HG03575 (cell line): ENCODE results near the gene RABGEF1.
"Not testable (repeated sequence)": the region's sequence is repeated elsewhere in the genome, so short reads cannot be mapped to it uniquely, and the experiment has no call there.

ENCODE experiments used
- ATAC-seq: cut with Tn5 transposase; IDR thresholded peaks from one replicate; pipeline ENCODE4 v1.9.1; 2021; ENCODE audit not compliant: unreplicated experiment, insufficient number of reproducible peaks, low FRiP score; ENCODE audit errors: extremely low read depth

RABGEF1 gene

DNA sequence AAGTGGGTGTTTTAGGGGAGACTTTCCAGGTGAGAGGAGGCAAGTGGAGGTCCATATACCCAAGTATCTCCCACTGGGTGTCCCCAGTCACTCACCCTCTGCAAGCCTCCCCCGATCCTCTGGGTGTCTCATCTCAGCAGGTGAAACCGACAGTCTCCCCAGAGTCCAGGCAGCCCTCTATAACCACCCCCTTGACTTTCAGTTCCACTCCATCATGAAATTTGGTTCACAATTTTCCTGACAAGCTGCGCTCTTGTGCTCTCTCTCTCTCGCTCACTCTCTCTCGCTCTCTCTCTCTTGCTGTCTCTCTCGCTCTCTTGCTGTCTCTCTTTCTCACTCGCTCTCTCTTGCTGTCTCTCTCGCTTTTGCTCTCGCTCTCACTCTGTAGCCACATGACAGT is 8.1 kb upstream of the RABGEF1 start:
- ATAC-seq, result no peak

DNA sequence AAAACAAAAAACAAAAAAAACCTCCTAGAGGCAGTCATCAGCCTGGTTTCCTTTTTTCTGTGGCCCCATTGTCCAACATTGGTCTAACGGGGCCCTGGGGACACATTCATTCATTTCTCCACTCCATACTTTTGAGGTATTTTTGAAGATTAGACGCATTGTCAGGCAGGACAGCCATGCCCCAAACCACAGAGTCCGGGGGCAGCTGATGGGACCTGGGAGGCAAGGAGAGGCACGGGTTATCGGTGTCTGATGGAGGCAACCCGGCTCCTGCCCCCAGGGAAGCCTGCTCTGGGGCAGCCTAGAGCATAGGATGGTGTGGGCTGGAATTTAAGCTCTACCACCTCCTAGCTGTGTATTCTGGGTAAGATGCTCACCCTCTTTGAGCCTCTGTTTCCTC is 6.5 kb upstream of the RABGEF1 start:
- no peak for ATAC-seq

DNA sequence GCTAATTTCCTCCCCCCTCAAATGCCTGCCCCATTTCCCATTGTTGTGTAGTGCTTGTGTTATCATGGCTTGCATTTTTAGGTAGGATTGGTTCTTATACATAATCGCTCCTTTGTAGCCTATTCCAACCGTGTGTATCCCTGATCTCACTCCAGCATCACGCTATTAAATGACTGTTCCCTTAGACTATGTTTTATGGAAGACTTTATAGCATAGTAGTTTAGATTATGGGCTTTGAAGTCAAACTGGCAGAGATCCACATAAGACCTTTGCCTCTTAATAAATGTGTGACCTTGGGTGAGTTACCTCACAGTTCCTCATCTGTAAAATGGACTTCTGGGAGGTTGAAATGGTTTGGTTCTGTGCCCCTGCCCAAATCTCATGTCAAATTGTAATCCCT is 5.4 kb upstream of the RABGEF1 start:
- no peak for ATAC-seq

DNA sequence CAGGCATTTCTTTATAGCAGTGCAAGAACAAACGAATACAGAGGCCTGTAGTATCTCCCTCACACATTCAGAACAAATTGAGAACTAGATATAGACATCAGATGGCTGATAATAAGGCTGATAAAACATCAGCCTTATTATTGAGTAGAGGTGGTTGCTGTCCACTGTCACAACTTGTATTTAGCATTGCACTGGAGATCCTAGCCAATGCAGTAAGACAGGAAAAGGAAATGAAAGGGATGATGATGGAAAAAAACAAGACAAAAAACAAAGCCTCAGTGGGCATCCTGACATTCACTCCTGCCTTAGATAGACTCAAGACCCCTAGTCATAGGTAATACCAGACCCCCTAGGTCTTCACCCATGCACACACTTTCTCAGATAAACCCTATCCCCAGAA is 4.7 kb upstream of the RABGEF1 start:
- ATAC-seq, result no peak

DNA sequence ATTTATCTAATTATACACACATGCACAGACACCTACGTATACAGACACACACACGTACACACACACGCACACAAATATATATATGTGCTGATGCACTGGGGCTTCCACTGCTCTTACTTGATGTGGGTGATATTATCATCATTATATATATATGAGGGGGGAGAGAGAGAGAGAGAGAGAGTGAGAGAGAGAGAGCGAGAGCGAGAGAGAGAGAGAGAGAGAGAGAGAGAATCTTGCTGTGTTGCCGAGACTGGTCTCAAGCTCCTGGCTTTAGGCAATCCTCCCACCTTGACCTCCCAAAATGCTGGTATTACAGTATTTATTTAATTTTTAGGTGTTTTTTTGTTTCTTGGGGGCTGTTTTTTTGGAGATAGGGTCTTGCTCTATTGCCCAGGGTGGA is 3.6 kb upstream of the RABGEF1 start:
- no peak for ATAC-seq

DNA sequence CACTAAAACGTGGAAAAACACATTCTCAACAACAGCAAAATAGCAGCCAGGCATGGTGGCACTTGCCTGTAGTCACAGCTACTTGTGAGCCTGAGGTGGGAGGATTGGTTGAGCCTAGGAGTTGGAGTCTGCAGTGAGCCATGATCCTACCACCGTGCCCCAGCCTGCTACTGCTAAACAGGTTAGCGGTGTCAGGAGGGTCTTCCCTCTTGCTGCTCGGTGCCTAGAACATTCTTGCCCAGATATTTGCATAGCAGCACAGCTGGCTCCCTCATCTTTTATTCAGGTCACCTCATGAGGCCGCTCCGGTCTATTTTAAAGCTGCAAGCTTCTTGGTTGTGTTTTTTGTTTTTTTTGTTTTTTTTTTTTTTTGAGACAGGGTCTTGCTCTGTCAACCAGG is 2.9 kb upstream of the RABGEF1 start:
- ATAC-seq, result no peak

DNA sequence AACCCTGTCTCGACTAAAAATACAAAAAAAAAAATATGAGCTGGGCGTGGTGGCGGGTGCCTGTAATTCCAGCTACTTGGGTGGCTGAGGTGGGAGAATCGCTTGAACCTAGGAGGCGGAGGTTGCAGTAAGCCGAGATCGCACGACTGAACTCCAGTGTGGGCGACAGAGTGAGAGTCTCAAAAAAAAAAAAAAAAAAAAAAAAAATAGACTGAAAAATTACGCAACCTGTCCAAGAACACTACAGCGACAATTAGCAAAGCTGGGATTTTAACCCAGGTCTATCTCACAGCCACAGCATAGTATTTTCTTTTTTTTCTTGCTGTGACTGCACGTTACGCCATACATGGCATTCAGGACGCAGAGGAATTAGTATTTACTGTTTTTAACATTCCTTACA is 1.1 kb upstream of the RABGEF1 start:
- ATAC-seq, result no peak

DNA sequence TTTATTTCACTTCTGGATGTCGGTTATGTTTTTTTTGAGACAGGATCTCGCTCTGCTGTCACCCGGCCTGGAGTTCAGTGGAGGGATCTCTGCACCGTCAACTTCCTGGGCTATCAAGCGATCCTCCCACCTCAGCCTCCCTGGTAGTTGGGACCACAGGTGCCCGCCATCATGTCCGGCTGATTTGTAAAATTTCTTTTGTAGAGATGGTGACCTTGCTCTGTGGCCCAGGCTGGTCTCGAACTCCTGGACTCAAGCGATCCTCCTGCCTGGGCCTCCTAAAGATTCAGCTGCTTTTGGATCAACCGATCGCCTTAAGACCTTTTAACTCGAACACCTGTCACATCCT is 606 bp upstream of the RABGEF1 start:
- ATAC-seq, result no peak

DNA sequence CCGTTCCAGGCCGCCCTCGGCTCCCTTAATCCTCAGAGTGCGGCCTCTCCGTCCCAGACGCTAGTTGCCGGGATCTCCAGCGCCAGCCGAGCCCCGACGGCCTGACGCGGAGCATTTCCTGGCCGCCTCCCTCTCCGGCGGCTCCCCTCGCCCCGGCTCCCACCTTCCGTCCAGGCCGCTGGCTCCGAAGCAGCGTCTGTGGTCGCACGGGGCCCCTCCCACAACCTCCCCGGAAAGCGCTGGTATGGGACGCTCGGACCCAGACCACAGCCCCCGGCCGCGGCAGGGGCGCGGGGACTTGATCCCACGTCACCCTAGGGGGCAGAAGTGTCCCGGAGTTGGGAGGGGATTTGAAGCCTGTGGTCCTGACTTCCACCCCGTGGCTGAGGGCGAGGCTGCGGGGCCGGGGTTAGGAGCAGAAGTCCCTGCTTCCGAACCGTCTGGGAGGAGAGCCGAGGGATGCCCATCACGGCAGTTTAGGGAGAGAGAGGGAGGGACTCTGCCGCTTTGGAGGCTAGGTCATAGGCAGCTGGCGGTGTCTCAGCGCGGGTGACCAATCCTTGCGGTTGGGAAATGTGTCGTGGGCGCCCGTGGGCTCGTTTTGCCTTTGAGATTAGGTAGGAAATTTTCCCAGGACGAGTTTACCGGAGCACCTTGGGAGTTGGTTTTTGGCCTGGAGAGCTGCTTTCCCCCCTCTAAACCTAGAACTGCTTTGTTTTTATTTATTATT is 612 bp downstream of the RABGEF1 start:
- not testable (repeated sequence) for ATAC-seq

DNA sequence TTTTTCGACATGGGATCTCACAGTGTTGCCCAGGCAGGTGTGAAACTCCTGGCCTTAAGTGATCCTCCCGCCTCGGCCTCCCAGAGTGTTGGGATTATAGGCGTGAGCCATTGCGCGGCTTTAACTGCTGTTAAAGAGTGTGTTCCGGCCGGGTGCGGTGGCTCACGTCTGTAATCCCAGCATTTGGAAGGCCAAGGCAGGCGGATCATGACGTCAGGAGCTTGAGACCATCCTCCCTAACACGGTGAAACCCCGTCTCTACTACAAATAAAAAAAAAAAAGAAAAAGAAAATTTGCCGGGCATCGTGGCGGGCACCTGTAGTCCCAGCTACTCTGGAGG is 1.1 kb downstream of the RABGEF1 start:
- ATAC-seq, result no peak

DNA sequence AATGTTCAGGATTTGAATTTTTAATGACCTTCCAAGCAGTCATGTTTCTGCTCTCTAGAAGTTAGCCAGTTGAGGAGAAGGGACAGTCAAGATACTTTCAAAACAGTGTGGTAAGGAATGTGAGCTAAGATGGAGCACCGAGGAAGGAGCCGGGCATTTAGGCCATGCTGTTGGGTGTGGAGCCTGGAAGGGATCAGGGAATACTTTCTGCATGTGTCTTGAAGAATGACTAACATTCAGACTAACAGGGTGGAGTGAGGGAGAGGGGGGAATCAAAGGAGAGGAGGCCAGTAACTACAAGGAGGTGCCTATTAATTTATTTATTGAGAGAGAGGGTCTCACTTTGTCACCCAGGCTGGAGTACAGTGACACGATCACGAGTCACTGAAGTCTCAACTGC is 1.8 kb downstream of the RABGEF1 start:
- not testable (repeated sequence) for ATAC-seq

DNA sequence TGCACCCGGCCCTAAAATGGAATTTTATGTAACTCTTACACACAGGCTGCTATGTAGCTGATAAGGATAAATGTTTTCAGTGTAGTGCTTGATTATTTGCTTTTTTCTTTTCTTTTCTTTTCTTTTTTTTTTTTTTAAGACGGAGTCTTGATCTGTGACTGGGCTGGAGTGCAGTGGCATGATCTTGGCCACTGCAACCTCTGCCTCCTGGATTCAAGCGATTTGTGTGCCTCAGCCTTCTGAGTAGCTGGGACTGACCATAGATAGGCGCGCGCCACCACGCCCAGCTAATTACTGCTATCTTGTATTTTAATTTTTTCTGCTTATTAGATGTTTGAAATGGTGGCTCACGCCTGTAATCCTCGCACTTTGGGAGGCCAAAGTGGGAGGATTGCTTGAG is 3.4 kb downstream of the RABGEF1 start:
- ATAC-seq, result no peak

DNA sequence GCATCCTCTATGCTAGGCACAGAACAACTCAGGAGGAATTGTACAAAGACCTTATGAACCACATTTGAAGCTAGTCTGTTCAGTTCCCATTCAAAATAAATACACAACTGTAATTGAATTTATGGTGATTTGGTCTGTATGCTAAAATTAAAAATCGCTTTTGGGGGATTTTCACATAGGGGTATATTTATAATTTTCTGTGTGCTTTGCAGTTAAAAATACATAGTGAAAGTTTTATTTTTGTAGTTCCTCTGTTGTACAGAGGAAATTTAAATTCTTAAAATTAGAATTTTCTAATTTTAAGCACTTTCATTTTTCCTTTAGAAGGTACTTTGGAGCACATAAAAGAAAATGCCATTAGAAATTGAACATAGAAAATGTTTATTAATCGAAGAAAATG is 6.9 kb downstream of the RABGEF1 start:
- no peak for ATAC-seq

DNA sequence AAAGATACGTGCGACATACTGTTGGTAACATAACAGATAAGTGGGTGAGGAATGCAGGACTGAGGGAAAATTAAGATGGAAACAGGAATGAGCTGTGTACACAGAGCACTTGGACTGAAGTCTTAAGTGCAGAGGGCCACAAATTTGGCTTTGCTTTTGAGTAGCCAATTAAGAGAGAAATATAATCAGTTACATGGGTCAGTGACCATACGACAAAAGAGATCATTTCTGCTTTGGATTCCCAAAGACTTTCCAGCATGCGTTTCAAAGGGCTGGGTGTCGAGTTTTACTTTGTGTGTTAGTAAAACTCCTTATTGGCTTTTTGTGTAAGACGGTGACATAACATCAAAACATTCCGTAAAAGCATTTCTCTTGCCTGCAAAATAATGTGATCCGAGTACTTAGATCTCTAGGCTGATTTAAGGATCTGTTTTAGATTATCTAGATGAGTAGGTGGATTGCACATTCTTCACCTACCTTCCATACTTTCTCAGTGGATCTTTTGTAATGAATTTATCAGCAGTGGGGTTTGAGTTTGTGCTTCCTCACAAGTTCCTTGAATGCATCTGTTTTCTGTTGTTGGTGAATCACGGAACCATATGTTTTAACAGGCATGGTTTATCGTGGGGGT is 7.5 kb downstream of the RABGEF1 start:
- no peak for ATAC-seq

DNA sequence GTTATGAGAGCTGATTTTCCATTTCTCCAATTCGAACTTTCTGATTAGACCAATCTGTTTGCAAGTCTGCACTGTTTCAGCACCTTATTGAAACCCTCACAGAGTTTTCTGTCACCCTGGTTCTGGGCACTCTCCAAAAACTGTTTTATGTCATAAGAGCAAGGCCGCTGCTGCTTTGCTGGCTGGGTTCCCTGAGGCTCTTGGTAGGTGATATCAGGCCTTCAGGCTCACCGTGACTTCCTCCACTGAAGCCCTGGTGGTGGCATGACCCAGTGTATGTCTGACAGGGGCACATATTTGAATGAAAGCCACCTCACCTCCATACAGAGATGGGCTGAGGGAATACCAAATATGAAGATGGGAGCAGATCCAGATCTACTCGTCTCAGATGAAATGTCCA is 8.3 kb downstream of the RABGEF1 start:
- no peak for ATAC-seq

DNA sequence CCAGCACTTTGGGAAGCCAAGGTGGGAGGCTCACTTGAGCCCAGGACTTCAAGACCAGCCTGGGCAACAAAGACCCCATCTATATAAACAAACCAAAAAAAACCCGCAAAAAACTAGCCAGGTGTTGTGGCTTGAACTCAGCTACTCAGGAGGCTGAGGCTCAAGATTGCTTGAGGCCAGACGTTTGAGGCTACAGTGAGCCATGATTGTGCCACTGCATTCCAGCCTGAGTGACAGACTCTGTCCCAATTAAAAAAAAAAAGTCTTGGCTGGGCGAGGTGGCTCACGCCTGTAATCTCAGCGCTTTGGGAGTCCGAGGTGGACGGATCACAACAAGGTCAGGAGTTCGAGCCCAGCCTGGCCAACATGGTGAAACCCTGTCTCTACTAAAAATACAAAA is 11.4 kb downstream of the RABGEF1 start:
- ATAC-seq, result no peak

DNA sequence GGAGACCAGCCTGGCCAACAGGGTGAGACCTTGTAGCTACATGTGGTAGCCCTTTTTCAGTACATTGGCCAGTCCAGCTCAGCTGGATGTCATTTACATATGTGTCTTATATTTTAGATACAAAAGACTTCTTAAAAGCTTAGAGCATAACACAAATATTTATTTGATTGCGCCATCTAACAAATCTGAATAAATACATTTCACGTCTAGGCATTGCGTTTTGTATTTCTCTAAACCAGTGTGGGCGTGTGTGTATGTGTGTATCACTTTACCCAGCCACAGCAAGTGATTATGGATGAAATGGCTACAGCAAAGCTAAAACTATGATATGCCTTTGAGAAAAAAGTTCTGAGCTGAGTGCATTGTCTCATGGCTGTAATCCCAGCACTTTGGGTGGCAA is 14.0 kb downstream of the RABGEF1 start:
- ATAC-seq, result no peak

DNA sequence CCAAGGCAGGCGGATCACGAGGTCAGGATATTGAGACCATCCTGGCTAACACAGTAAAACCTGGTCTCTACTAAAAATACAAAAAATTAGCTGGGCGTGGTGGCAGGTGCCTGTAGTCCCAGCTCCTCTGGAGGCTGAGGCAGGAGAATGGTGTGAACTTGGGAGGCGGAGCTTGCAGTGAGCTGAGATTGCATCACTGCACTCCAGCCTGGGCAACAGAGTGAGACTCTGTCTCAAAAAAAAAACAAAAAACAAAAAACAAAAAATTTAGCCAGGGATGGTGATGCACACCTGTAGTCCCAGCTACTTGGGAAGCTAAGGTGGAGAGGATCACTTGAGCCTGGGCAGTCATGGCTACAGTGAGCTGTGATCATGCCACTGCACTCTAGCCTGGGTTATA is 14.5 kb downstream of the RABGEF1 start:
- not testable (repeated sequence) for ATAC-seq

DNA sequence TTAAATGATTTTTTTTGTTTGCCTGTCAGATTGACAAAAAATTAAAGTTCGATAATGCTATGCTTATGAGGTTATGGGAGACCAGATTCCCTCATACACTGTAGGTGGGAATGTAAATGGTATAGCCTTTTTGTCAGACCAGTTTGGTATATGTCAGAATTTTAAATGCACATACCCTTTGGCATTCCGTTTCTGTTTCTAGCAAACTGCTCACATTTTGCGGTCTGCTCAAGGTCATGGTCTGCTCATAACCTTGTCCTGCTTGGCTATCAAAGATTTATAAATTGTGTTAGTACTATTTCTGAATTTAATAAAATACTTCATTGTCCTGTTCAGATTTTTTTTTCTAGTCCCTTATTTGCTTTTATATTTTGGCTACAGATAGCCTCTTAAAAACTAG is 15.7 kb downstream of the RABGEF1 start:
- not testable (repeated sequence) for ATAC-seq

DNA sequence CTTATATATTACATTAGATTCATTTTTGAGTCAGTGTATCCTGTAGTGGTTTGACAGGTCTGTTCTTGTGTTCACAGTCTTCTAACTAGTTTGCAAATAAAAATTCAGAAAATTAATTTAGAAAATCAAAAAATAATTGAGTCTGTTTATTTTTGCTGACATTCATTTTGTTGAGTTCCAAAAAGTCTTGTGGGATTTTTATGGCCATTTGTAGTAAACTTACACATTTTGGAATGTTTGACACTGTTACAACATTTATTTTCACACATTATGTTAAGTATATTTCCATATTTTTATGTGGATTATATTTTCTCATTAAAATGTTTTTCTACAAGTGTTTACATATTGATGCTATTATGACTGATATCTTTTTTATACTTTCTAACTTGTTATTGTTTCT is 16.4 kb downstream of the RABGEF1 start:
- ATAC-seq, result no peak

DNA sequence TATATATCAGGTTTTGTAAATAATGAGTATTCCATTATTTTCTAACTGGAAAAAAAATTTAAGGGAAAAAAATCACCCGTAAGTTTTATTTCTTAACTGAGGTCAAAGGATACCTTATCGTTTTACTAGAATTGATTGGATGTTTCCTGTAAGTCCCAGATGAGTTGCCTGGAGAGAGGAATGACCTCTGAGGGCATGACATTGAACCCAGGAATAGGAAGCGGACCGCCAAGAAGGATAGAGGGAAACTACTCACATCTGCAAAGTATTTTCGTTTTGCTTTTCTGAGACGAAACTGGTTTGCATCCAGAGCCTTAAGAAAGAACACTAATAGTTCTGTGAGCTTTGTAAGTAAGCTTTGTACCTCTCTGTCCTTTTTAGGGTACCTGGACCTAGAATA is 17.4 kb downstream of the RABGEF1 start:
- no peak for ATAC-seq
